ENCODE data around the gene INSR. TPM values are rescaled to one million over a fixed set of nuclear protein-coding genes. Genes with fewer than 3 reads are reported as not detected.

The INSR gene
- total RNA-seq, 1 donor from 2014 or later, result 7.9 TPM

GRCh38 chr19:7172794-7173193, 121.4 kb downstream of the INSR start:
- H3K27me3 Mint-ChIP-seq (ENCODE audit: low read depth, unreplicated experiment), result no peaks in the 10 kb centered on the region
- H3K4me1 Mint-ChIP-seq (ENCODE audit: low read depth, unreplicated experiment), result no peaks in the 10 kb centered on the region
- Histone ChIP-seq H3K4me1 (ENCODE audit: insufficient read depth, low read length) (no peaks in the 10 kb centered on the region), H3K4me3 (ENCODE audit: insufficient read depth, low read depth, low read length) (no peak overlapping the region), H3K79me2 (ENCODE audit: insufficient read depth, low read length) (no peaks in the 10 kb centered on the region), H3K27me3 (ENCODE audit: insufficient read depth, low read length) (no peaks in the 10 kb centered on the region), H3K27ac (ENCODE audit: low read depth, low read length) (no peak overlapping the region), H4K20me1 (ENCODE audit: insufficient read depth, low read length) (no peaks in the 10 kb centered on the region), H3K36me3 (ENCODE audit: insufficient read depth, low read length) (no peaks in the 10 kb centered on the region), H3K4me2 (ENCODE audit: low read length) (no peak overlapping the region), H2AFZ (ENCODE audit: low read depth, low read length) (no peak overlapping the region), H3K9ac (ENCODE audit: low read length) (no peak overlapping the region), H3K9me3 (ENCODE audit: insufficient read depth, low read depth, low read length) (peaks cover 3% of the 10 kb centered on the region)
- TF ChIP-seq EZH2 (IDR thresholded peaks at IDR 0.05; ENCODE audit: insufficient read depth, low read length), result no peak
- TF ChIP-seq, protein P1, sequence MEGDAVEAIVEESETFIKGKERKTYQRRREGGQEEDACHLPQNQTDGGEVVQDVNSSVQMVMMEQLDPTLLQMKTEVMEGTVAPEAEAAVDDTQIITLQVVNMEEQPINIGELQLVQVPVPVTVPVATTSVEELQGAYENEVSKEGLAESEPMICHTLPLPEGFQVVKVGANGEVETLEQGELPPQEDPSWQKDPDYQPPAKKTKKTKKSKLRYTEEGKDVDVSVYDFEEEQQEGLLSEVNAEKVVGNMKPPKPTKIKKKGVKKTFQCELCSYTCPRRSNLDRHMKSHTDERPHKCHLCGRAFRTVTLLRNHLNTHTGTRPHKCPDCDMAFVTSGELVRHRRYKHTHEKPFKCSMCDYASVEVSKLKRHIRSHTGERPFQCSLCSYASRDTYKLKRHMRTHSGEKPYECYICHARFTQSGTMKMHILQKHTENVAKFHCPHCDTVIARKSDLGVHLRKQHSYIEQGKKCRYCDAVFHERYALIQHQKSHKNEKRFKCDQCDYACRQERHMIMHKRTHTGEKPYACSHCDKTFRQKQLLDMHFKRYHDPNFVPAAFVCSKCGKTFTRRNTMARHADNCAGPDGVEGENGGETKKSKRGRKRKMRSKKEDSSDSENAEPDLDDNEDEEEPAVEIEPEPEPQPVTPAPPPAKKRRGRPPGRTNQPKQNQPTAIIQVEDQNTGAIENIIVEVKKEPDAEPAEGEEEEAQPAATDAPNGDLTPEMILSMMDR (IDR thresholded peaks at IDR 0.05; ENCODE audit: insufficient read depth, low read depth, low read length), result no peak
- no peak overlapping the region for H3K27ac Mint-ChIP-seq (ENCODE audit: unreplicated experiment)
- H3K9me3 Mint-ChIP-seq (ENCODE audit: unreplicated experiment), result peaks cover 12% of the 10 kb centered on the region
- DNase-seq (ENCODE audit: low read depth) (no peak), FAIRE-seq (no peak)
- no peak overlapping the region for H3K4me3 Mint-ChIP-seq (ENCODE audit: unreplicated experiment)
- peaks cover 20% of the 10 kb centered on the region for H3K36me3 Mint-ChIP-seq (ENCODE audit: low read depth, unreplicated experiment)

- Histone ChIP-seq H3K4me3 (ENCODE audit: insufficient read depth, low read depth, low read length) (no peak overlapping the region), H3K9me3 (ENCODE audit: insufficient read depth, low read depth, low read length) (peaks cover 3% of the 10 kb centered on the region), H3K27ac (ENCODE audit: low read depth, low read length) (no peak overlapping the region), H3K4me1 (ENCODE audit: insufficient read depth, low read length) (no peaks in the 10 kb centered on the region), H3K79me2 (ENCODE audit: insufficient read depth, low read length) (no peaks in the 10 kb centered on the region), H3K36me3 (ENCODE audit: insufficient read depth, low read length) (no peaks in the 10 kb centered on the region), H2AFZ (ENCODE audit: low read depth, low read length) (no peak overlapping the region), H3K27me3 (ENCODE audit: insufficient read depth, low read length) (no peaks in the 10 kb centered on the region), H3K9ac (ENCODE audit: low read length) (no peak overlapping the region), H3K4me2 (ENCODE audit: low read length) (no peak overlapping the region), H4K20me1 (ENCODE audit: insufficient read depth, low read length) (no peaks in the 10 kb centered on the region)
- no peak for FAIRE-seq
- peaks cover 3% of the 10 kb centered on the region for H3K4me1 Mint-ChIP-seq (ENCODE audit: low read depth, unreplicated experiment)
- TF ChIP-seq, protein P1 (IDR thresholded peaks at IDR 0.05; ENCODE audit: insufficient read depth, low read depth, low read length), result no peak
- TF ChIP-seq EZH2 (IDR thresholded peaks at IDR 0.05; ENCODE audit: insufficient read depth, low read length), result no peak
- H3K9me3 Mint-ChIP-seq (ENCODE audit: unreplicated experiment), result peaks cover 12% of the 10 kb centered on the region
- H3K27ac Mint-ChIP-seq (ENCODE audit: unreplicated experiment), result no peak overlapping the region
- H3K27me3 Mint-ChIP-seq (ENCODE audit: low read depth, unreplicated experiment), result no peaks in the 10 kb centered on the region
- peaks cover 20% of the 10 kb centered on the region for H3K36me3 Mint-ChIP-seq (ENCODE audit: low read depth, unreplicated experiment)
- DNase-seq (ENCODE audit: low read depth), result no peak
- no peak overlapping the region for H3K4me3 Mint-ChIP-seq (ENCODE audit: unreplicated experiment)
Observed at GRCh38 chr19:7170983-7171382, 123.2 kb downstream of the INSR start.

DNA sequence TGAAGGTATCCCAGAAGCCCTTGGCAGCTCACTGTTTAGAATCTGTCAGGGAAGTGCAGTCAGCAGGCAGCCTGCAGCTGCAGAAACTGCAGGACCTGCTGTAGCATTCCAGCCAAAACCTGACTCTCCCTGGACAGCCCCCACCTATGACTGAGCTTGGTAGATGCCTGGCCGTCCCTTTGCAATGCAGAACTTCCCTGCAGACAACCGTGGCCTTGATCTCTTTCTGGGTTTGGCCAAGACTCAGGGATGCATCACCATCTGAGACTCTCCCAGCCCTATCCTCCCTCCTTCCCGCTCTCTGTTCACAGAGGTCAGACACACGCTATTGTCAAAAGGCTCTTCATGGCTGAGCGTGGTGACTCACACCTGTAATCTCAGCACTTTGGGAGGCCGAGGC, 125.3 kb downstream of the INSR start:
- H3K4me1 ChIP-seq (ENCODE audit: insufficient read depth, low read length), result no peaks in the 10 kb centered on the region
- no peak overlapping the region for H3K4me3 ChIP-seq (ENCODE audit: insufficient read depth, low read depth, low read length)
- peaks cover 21% of the 10 kb centered on the region for H3K36me3 Mint-ChIP-seq (ENCODE audit: low read depth, unreplicated experiment)
- no peaks in the 10 kb centered on the region for H3K27me3 ChIP-seq (ENCODE audit: insufficient read depth, low read length)
- no peak overlapping the region for H3K27ac ChIP-seq (ENCODE audit: low read depth, low read length)
- peaks cover 3% of the 10 kb centered on the region for H3K4me1 Mint-ChIP-seq (ENCODE audit: low read depth, unreplicated experiment)
- peaks cover 12% of the 10 kb centered on the region for H3K9me3 Mint-ChIP-seq (ENCODE audit: unreplicated experiment)
- no peaks in the 10 kb centered on the region for H3K79me2 ChIP-seq (ENCODE audit: insufficient read depth, low read length)
- no peak overlapping the region for H3K9ac ChIP-seq (ENCODE audit: low read length)
- H3K27me3 Mint-ChIP-seq (ENCODE audit: low read depth, unreplicated experiment), result no peaks in the 10 kb centered on the region
- no peaks in the 10 kb centered on the region for H3K36me3 ChIP-seq (ENCODE audit: insufficient read depth, low read length)
- no peak for TF ChIP-seq EZH2 (IDR thresholded peaks at IDR 0.05; ENCODE audit: insufficient read depth, low read length)
- TF ChIP-seq, protein P1 (IDR thresholded peaks at IDR 0.05; ENCODE audit: insufficient read depth, low read depth, low read length), result no peak
- FAIRE-seq, result no peak
- H3K4me3 Mint-ChIP-seq (ENCODE audit: unreplicated experiment), result no peak overlapping the region
- H3K4me2 ChIP-seq (ENCODE audit: low read length), result no peak overlapping the region
- DNase-seq (ENCODE audit: low read depth), result peak; percentile 22
- no peak overlapping the region for H2AFZ ChIP-seq (ENCODE audit: low read depth, low read length)
- H3K27ac Mint-ChIP-seq (ENCODE audit: unreplicated experiment), result no peak overlapping the region
- H3K9me3 ChIP-seq (ENCODE audit: insufficient read depth, low read depth, low read length), result peaks cover 3% of the 10 kb centered on the region
- H4K20me1 ChIP-seq (ENCODE audit: insufficient read depth, low read length), result no peaks in the 10 kb centered on the region

All from astrocyte (in vitro differentiated cells and primary cell).